DMS 273 treated with DMSO at 0.1 percent for 48 hours (cell line): ENCODE data around the gene GOLGA8A.
"Not testable (repeated sequence)": the region's sequence is repeated elsewhere in the genome, so short reads cannot be mapped to it uniquely, and the experiment has no call there.

Source experiments
- DNase-seq: peaks from one replicate; lab custom pipeline; 2025; lab: John Stamatoyannopoulos, UW

The GOLGA8A gene, protein sequence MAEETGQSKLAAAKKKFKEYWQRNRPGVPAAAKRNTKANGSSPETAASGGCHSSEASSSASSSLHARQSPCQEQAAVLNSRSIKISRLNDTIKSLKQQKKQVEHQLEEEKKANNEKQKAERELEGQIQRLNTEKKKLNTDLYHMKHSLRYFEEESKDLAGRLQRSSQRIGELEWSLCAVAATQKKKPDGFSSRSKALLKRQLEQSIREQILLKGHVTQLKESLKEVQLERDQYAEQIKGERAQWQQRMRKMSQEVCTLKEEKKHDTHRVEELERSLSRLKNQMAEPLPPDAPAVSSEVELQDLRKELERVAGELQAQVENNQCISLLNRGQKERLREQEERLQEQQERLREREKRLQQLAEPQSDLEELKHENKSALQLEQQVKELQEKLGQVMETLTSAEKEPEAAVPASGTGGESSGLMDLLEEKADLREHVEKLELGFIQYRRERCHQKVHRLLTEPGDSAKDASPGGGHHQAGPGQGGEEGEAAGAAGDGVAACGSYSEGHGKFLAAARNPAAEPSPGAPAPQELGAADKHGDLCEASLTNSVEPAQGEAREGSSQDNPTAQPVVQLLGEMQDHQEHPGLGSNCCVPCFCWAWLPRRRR

DNA sequence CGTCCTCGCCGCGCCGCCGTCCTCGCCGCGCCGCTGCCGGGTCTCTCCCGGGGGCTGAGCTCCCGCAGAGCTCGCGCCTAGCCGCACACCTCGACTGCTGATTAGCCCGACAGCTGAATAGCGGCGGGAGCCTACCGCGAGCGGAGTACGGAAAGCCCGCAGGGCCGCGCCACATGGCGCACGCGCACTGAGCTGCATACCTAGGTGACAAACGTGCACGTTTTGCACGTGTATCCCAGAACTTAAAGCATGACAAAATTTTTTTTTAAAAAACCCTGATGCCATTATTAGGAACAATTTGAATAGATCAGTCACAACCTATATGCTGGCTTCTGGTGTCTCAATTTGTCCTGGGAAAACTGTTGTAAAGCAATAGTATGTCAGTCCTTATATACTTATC lies at the start of gene GOLGA8A:
Gene GOLGA8A (minus strand): TSS at position 122 of the 400 bp plus-strand sequence. CDS start 48,117 bp downstream, outside the sequence.
- peak; percentile 10 for DNase-seq

GRCh38 chr15:34483644-34484043 lies 46.0 kb upstream of the GOLGA8A start:
- no peak for DNase-seq

DNA sequence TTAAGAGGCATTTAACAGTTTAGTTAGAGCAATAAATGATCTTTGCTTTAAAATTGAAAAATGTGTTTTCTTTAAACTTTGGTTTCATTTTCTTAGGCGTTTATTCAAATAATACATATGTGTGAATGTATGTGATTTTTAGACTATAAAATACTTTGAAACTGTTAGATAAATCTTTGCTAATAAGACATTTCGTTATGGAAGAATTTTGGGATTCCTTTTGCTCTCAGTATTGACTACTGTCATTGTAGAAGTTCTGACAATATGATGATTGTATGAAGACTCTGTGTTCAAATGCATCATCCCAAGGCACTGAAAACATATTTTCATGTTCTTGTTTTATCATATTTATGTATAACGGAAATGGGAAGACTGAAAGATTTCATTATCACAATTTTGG lies 43.8 kb upstream of the GOLGA8A start:
- no peak for DNase-seq

DNA sequence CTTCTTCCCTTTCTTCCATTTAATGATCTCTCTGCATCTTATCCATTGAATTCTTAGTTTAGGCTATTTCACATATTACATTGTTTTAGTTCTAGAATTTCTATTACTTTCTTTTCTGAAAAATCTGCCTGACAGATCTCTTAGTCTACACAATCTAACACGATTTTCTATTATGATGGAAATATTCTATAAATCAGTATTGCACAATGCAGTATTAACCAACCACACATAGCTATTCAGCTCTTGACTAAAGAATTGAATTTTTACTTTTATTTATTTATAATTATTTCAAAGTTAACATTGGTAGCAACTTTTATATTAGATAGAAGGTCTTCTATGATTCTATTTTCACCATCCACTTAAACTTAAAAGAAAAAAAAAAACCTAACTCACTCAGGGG lies 36.2 kb upstream of the GOLGA8A start:
- DNase-seq, result no peak

GRCh38 chr15:34472947-34473346 lies 35.3 kb upstream of the GOLGA8A start:
- DNase-seq, result no peak

DNA sequence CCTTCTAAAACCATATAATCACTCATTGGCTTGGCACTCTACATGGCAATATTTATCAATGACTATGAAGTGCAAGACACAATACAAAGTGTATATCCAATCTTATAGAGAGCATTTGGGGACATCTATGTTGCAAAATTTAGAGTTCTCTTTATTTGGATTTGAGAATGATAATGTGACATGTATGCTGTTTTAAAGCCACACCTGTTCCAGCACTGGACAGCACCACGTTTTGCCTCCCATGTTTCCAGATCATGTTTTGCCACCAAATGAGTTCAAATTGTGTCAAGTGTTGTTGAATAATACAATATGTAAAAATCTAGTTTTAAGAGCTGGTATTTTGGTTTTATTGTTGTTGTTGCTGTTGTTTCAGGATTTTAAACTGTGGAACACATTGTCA lies 33.3 kb upstream of the GOLGA8A start:
- no peak for DNase-seq

- no peak for DNase-seq
These were observed 32.5 kb upstream of the GOLGA8A start for GRCh38 chr15:34470091-34470490.

DNA sequence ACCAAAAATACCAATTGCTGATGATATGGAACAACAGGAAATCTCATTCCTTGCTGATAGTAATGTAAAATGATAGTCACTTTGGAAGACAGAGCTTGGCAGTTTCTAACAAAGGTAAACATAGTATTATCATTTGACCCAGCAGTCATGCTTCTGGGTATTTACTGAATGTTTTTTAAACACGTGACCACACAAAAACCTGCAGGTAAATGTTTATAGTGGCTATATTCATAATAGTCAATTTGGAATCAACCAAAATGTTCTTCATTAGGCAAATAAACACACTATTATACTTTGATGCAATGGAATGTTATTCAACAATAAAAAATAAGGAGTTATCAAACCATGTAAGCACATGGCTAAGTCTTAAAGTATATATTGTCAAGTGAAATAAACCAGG lies 24.1 kb upstream of the GOLGA8A start:
- DNase-seq, result no peak

DNA sequence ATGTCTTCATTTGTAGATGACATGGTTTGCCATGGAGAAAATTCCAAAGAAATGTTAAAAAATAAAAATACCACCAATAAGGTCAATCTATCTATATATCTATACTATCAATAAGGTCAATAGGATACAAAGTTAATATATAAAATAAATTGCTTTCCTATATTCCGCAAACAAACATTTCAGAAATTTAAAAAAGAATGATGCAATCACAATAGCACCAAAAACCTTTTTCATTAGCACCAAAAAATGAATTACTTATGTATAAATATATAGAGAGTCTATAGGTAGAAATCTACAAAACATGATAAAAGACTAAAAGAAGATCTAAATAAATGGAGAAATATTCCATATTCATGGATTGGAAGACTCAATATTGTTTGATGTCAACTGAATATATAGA lies 22.8 kb upstream of the GOLGA8A start:
- no peak for DNase-seq

GRCh38 chr15:34456658-34457057 lies 19.1 kb upstream of the GOLGA8A start:
- DNase-seq, result no peak

DNA sequence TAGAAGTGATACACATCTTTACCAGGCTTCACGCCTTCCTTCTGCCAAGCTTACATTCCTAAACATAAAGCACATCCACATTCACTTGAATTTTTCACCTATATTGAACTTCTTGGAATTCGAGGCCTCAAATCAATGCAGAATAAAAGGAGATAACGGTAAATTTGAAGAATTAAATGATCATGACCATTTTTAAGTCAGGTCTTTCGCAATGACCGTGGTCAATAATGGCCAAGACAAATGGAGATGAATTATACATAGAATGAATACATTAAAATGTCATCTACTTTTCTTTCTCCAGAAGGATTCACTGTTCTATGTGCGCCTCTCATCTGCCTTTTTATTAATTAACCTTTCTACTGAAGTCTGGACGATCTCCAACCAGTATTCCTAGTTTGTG lies 5.3 kb upstream of the GOLGA8A start:
- no peak for DNase-seq

- DNase-seq, result no peak
These were observed 2.3 kb upstream of the GOLGA8A start for GRCh38 chr15:34439878-34440277.

DNA sequence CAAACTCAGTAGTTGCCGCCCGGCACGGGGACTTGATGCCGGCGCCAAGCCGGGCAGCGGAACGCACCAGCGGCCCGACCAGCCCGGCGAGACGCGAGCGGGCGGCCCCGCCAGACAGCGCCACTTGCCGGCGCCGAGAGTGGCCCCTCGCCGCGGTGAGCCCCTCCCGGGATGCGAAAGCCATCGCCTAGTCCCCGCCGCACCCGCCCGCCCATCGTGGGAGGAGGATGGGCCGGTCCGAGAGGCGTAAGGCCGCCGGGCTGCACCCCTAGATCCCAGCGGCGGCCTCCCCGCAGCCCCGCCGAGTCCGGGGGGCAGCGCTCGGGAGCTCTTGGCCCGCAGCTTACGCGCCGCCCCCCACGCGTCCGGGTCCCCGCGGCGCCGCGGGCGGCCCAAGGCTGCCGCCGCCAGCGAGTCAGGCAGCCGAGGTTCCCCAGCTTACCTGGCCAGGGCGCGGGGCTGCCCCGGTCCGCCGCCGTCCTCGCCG lies 609 bp downstream of the GOLGA8A start:
- DNase-seq, result no peak

DNA sequence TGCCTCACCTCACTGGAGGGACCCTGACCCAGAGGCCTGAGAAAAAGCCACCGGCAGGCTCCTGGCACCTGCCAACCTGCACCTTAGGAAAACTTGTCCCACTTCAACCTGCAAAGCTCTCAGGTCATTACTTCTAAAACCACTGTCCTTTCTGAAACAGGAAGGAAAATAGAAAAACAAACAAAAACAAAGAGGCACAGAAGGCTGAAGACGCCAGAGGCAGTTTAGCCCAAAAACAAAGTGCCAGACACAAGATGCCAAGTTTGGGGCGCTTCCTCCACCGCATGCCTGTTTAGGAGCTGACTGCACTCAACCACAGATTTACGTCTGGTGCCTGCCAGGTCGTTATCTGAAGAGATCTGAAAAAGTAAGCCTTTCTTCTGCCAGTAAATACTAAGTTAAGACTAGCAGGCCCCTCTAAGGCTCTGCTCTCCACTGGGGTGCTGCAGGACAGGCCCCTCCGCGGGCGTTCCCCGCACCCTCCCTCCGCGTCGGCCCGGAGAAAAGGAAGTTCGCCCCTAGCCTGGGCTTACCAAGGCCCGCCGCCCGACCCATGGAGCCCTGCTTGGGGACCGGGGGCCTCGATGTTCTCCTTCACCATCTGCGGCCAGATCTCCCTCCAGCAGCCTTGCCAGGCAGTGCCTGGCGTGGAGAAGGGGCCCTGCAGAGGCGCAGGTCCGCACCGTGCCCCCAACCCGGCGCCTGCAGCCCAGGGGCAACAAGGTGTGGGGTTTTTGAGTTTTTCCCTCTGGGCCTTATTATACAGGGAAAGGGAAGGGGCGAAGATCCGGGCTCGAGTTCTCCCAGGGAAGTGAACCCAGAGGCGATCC lies 1.3 kb downstream of the GOLGA8A start:
- DNase-seq, result no peak

DNA sequence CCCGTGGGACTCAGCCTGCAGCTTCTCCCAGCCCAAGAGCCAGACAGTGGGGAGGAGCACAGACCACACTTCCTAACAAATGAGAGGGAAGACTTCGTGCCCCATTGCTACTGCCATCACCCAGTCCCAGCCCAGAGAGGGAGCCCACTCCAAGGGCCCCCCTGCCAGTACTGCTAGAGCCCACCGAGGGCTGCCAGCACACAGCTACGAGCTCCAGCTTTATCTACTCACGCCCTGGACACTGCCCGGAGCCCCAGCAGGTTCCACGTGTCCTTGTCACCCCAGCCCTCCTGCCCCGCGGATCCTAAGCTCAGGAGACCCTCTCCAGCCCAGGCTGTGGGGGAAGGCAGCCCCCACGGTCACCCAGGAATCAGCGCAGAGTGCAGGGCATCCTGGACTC lies 1.9 kb downstream of the GOLGA8A start:
- no peak for DNase-seq

- no peak for DNase-seq
These were observed 2.8 kb downstream of the GOLGA8A start for GRCh38 chr15:34434627-34435305.

- DNase-seq, result not testable (repeated sequence)
These were observed 3.5 kb downstream of the GOLGA8A start for GRCh38 chr15:34433956-34434626.

DNA sequence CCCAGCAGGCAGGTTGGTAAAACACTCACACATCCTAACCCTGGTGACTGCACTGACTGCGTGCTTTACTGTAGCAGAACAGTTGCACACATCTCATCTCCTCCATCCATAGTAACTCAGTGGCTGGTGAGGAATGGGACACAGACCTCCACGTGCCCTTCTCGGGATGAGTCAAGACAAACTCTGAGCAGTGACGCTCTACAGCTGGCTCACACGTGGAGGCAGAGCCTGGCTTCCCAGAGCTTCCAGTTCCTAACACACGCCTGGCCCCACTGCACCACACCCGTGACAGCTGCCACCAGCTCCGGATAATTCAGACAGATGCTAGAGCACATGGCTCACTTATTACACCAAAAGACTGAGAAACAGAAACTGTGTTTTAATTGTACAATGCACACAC lies 7.0 kb downstream of the GOLGA8A start:
- DNase-seq, result peak; percentile 1

GRCh38 chr15:34423425-34424090 lies 14.1 kb downstream of the GOLGA8A start:
- not testable (repeated sequence) for DNase-seq

GRCh38 chr15:34420953-34421352 lies 16.7 kb downstream of the GOLGA8A start:
- DNase-seq, result not testable (repeated sequence)

DNA sequence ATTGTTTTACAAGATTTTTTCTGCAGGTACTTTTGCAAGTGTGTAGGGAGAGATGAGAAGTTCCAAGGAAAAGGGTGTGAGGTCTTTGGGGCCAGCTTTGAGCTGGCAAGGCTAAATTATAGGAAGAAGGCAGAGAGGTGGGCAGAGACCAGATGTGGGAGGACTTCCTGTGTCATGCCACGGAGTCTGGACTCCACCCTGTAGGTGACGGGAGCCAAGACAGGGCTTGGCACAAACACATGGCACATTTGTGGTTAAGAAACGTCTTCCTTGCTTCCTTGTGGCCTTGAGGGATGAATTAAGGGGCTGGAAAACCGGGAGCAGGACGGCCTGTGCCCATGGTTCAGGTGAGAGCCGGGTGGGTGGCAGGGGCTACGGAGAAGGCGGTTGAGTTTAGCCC lies 19.2 kb downstream of the GOLGA8A start:
- DNase-seq, result not testable (repeated sequence)
